Body of pancreas (tissue), 4 donors: ENCODE data around the gene NOP9.

Experiments
- CTCF ChIP-seq, 7 experiments: fragments of 450-650 bp in 4 of 7; fragments of 200-600 bp in 3 of 7; sonication (generic) in 3 of 7; IDR thresholded peaks; one replicate each; pipeline ENCODE4 v1.5.1; 2016 to 2019; ENCODE audit warnings: antibody characterized with exemption in 7 of 7
- POLR2A ChIP-seq, 3 donors: fragments of 450-650 bp; IDR thresholded peaks; one replicate each; pipeline ENCODE4 v1.6.1; 2016; ENCODE audit warnings: antibody characterized with exemption in 3 of 3, mild to moderate bottlenecking in 2 of 3

GRCh38 chr14:24280797-24281460 is 18.7 kb upstream of the NOP9 start:
- no peak for TF ChIP-seq CTCF (IDR thresholded peaks at IDR 0.05)
- TF ChIP-seq POLR2A (IDR thresholded peaks at IDR 0.05) = no peak
